ENCODE measurements around the gene SGPP2.

SGPP2 gene

GRCh38 chr2:222477962-222478608, 53.7 kb downstream of the SGPP2 start:
- no peak for DNase-seq

GRCh38 chr2:222479859-222480258, 55.5 kb downstream of the SGPP2 start:
- no peak for DNase-seq

DNA sequence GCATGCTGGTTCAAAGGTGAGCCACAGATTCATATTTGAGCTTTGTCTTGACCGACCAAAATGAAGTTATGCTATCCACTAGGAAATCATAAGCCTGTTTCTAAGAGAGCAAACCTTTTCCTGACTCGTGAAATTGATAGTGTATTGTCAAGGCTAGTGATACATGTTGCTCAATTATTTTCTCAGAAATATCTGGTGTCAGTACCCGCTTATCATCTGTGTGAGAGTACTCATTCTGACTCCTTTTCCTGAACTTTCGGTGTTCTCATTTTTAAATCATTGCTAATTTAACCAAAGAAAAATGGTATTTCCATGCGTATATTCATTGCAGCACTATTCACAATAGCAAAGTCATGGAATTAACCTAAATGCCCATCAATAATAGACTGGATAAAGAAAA, 56.2 kb downstream of the SGPP2 start:
- no peak for DNase-seq

GRCh38 chr2:222481941-222482340, 57.6 kb downstream of the SGPP2 start:
- no peak for DNase-seq

GRCh38 chr2:222483513-222484039, 59.2 kb downstream of the SGPP2 start:
- DNase-seq: no peak

DNA sequence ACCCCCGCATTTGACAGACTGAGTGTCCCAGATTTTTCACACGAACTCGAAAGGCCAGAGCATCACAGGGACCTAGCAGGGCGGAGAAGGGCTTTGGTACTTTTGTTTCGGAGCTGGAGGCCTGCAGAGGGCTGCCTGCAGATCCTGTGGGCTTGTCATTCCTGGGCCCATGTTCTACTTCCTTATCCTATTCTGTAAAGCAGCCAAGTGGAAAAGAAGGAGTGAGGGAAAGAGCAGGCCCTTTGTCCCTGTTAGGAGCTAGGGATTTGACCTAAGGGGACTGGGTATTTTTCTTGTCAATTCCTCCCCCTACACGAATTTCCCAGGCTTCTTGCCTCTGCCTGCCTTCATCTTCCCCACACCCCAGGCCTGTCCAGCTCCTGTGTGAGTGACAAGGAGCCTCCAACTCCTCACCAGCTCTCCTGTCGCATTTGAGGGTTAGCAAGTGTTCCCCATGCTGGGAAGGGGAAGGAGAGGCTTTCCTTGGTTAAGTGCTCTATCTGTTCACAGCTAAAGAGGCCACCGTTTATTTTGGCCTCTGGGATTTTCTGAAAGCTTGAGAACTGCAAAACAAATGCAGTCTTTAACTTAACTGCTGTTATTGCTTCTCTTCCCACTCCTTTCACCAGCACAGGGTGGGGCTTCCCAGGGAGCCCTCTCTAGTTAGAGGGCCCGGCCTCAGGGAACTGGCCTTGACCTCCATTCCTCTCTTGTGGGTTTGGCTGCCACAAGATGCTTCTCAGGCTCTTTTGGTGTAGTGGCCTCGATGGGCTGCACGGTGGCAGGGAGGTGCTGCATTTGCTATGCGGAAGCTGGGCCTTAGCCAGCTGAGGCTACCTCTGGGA, 61.2 kb downstream of the SGPP2 start:
- DNase-seq: no peak

GRCh38 chr2:222490131-222490530, 65.8 kb downstream of the SGPP2 start:
- DNase-seq: no peak

- DNase-seq: no peak
Observed at GRCh38 chr2:222492683-222493082, 68.3 kb downstream of the SGPP2 start.

GRCh38 chr2:222494104-222494739, 69.9 kb downstream of the SGPP2 start:
- DNase-seq: no peak

- DNase-seq: no peak
Observed at GRCh38 chr2:222495388-222495787, 71.0 kb downstream of the SGPP2 start.

DNA sequence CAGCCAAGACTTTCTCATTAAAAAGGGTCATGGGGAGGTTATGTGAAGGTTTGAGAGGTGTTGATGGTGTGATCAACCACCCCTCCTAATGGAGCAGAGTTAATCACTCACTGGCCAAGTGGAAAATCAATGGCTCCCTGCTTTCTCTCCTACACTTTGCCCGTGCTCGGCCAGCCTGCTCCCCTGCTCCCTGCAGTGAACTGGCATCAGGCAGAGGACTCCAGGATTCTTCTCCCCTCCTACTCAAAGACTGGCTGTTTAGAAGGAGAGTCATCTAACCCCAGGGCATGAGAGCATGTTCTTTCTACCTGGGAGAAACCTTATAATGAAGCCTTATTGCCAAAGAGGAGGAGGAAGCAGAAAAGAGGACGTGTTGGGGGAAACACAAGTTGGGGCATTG, 74.9 kb downstream of the SGPP2 start:
- no peak for DNase-seq

DNA sequence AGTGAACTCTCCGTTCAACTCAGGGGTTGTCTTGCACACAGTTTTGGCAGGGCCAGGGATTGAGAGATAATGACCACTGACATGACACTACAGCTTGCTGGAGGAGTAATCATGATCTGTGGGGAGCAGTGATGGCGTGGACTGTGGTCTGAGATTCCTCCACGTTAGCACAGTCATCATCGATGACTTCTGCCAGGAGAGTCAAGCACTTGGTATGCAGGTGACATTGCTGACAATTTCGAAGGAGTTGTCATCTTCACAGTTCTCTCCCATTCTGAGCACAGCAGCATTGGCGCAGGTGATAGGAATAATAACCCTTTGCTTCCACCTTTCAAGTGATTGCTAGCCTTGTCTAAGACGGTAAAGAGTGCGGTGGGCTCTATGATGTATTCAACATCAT, 79.8 kb downstream of the SGPP2 start:
- DNase-seq: no peak

GRCh38 chr2:222504719-222505118, 80.4 kb downstream of the SGPP2 start:
- DNase-seq: no peak

- DNase-seq: peak; percentile 61 to 76
Observed at GRCh38 chr2:222506230-222506935, 82.0 kb downstream of the SGPP2 start.

- peak; percentile 15 to 16 for DNase-seq
Observed at GRCh38 chr2:222514901-222515300, 90.6 kb downstream of the SGPP2 start.

DNA sequence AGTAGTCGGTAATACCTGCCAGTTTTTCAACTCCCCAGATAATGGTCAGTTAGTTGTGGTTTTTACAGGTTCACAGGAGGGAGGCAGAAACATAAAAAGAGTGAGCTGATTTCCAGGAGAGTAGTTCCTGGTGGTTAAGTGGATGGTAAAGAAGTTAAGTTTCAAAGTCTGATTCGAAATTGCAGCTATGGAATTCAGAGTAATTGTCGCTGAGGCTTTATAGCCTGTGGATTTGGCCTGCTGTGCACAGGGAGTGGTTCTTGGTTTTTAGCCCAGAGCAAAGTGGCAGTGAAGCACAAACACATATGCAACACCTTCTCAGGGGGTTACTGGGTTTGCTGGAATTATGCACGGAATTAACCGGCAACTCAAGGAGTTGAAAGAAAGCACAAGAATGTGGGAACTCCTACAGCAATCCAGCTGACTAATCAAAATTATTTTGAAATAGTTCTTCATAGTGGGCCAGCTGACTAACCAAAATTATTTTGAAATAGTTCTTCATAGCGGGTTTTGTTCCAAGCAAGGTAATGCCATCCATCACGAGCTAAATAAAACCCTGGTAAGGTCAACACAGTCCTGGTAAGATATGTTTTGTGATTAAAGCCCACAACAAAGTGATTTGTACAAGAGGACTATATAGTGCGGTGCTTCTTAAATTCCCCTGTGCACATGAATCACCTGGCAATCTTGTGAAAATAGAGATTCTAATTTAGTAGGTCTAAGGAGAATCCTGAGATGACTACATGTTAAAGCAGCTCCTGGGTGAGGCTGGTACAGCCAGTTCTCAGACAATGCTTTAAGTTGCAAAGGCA, 94.4 kb downstream of the SGPP2 start:
- DNase-seq: peak; percentile 18 to 27

DNA sequence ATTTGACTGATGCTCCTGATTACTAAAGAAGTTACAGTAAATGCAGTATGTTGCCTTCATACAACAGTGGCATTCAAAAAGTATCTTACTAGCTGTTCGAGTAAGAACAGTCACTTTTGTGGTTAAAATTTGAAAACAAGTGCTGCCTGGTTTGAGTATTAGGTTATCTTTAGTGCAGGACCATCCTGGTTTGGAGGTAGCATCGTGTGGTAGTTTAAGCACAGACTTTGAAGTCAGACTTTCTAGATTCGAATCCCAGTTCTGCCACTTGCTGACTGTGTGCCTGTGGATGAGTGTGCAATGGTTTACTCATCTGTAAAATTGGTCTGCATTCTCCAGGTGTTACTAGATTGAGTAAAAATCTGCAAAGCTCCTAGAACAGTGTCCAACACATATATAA, 96.8 kb downstream of the SGPP2 start:
- DNase-seq: no peak

DNA sequence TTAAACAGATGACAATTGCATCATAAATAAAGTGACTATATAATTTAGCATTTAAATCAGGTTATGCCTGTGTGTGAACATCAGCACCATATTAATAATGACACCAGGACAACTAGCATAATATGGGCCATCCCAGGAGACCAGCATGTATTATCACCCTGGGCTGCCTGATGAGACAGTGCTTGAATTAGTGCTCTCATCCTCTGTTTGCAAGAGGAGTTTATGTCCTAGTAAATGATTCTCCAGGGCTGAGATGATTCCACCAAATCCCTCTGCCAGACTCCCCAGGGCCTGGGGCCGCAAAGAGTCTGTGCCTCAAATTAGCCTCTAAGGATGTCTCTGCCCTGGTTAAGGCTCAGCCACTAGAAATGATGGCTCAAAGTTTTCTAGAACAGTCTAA, 97.7 kb downstream of the SGPP2 start:
- no peak for DNase-seq

DNA sequence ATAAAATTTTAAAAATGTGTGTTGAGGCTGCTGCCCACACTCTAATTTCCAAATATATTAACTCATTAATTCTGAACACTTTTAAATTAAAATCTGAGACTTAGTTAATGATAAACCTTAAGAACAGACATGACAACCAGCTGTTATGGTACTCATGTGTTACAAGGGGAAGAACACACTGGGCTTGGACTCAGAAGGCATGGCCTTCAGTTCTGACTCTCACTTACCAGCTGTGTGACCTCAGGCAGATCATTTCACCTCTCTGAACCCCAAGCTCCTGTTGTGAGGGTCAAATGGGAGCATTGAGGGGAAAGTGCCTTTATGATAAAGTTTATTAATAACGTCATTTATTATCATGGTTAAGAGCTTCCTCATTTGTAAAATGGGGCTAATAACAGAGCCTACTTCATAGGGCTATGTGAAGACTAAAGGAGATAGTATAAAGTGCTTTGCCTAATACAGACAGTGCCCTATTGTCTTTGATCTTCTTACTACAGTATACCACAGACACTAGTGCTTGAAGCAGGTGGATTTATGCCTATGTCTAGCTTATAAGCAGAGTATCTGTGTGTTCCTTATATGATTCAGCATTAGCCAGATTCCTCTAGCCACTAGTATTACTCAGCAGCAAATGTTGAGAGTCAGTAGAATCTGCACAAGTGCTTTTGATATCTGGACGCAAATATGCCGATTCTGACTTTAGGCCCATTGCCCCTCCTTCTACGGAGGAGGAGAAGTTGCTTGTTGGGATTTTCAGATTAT, 99.6 kb downstream of the SGPP2 start:
- DNase-seq: no peak

- no peak for DNase-seq
Observed at GRCh38 chr2:222525811-222526210, 101.5 kb downstream of the SGPP2 start.

Data from AML-193 (cell line).